Measurements from ENCODE around the gene ADAMTS19. TPM values are rescaled to one million over a fixed set of nuclear protein-coding genes. Genes with fewer than 3 reads are reported as not detected.

The ADAMTS19 gene
- total RNA-seq, 1 experiment from 2014 or later: 20.3 TPM

GRCh38 chr5:129617206-129617605, 157.1 kb downstream of the ADAMTS19 start:
- H3K4ac ChIP-seq (ENCODE audit: low read depth, low read length): no peak overlapping the region
- H3K4me3 Mint-ChIP-seq: no peak overlapping the region
- DNase-seq: no peak
- H3K27me3 ChIP-seq (ENCODE audit: insufficient read depth, low read length): no peaks in the 10 kb centered on the region
- no CpG with 5 or more reads among the region's 1 CpG for WGBS (ENCODE audit: extremely low coverage, insufficient read length, low lambda C conversion rate)
- H3T11ph ChIP-seq (ENCODE audit: low read length): no peak overlapping the region
- H3K9me3 ChIP-seq (ENCODE audit: control insufficient read depth, low read depth, low read length): no peaks in the 10 kb centered on the region
- no peak overlapping the region for H2AFZ ChIP-seq (ENCODE audit: low read length)
- no peaks in the 10 kb centered on the region for H3K79me1 ChIP-seq (ENCODE audit: insufficient read depth, low read depth, low read length, poor library complexity, severe bottlenecking)
- H2BK120ac ChIP-seq (ENCODE audit: low read depth, low read length, poor library complexity, severe bottlenecking): no peak overlapping the region
- no peak overlapping the region for H3K14ac ChIP-seq (ENCODE audit: insufficient read depth, low read length)
- no peak overlapping the region for H2BK12ac ChIP-seq (ENCODE audit: insufficient read length, low read depth, low read length)
- no peaks in the 10 kb centered on the region for H4K20me1 ChIP-seq (ENCODE audit: control insufficient read depth, insufficient read depth, insufficient read length)
- no peak overlapping the region for H2BK5ac ChIP-seq (ENCODE audit: insufficient read length, low read length)
- no peak overlapping the region for H3K18ac ChIP-seq (ENCODE audit: insufficient read length, low read depth, low read length)
- H4K5ac ChIP-seq (ENCODE audit: insufficient read length, low read depth, low read length): no peak overlapping the region
- no peak overlapping the region for H3K56ac ChIP-seq (ENCODE audit: insufficient read length, low read depth, low read length)
- H3K36me3 Mint-ChIP-seq (ENCODE audit: insufficient read depth in 1 of 3, low read depth in 3 of 3): peaks cover 7 to 14% (median 8%) of the 10 kb centered on the region in 3 experiments; a peak in 6 of 7 replicates
- no peaks in the 10 kb centered on the region for H3K27me3 Mint-ChIP-seq (ENCODE audit: low read depth)
- H3K4me1 ChIP-seq (ENCODE audit: insufficient read depth, low read length): no peaks in the 10 kb centered on the region
- no peak overlapping the region for H2BK20ac ChIP-seq (ENCODE audit: low read depth, low read length, poor library complexity, severe bottlenecking)
- no peaks in the 10 kb centered on the region for H3K79me2 ChIP-seq (ENCODE audit: insufficient read depth, low read length)
- H3K9ac ChIP-seq (ENCODE audit: extremely low read depth, insufficient read length, low read length): no peak overlapping the region
- no peaks in the 10 kb centered on the region for H3K4me1 Mint-ChIP-seq
- no peaks in the 10 kb centered on the region for H3K9me3 Mint-ChIP-seq
- H4K91ac ChIP-seq (ENCODE audit: insufficient read length, low read depth, low read length): no peak overlapping the region
- no peaks in the 10 kb centered on the region for H3K23me2 ChIP-seq (ENCODE audit: insufficient read length, low read depth, low read length, poor library complexity, severe bottlenecking)
- no peak overlapping the region for H2BK15ac ChIP-seq (ENCODE audit: low read depth, low read length)
- H3K27ac ChIP-seq (ENCODE audit: insufficient read length, low read depth, low read length): no peak overlapping the region
- H3K27ac Mint-ChIP-seq: no peak overlapping the region
- TF ChIP-seq, protein P1, sequence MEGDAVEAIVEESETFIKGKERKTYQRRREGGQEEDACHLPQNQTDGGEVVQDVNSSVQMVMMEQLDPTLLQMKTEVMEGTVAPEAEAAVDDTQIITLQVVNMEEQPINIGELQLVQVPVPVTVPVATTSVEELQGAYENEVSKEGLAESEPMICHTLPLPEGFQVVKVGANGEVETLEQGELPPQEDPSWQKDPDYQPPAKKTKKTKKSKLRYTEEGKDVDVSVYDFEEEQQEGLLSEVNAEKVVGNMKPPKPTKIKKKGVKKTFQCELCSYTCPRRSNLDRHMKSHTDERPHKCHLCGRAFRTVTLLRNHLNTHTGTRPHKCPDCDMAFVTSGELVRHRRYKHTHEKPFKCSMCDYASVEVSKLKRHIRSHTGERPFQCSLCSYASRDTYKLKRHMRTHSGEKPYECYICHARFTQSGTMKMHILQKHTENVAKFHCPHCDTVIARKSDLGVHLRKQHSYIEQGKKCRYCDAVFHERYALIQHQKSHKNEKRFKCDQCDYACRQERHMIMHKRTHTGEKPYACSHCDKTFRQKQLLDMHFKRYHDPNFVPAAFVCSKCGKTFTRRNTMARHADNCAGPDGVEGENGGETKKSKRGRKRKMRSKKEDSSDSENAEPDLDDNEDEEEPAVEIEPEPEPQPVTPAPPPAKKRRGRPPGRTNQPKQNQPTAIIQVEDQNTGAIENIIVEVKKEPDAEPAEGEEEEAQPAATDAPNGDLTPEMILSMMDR (conservative IDR thresholded peaks at IDR 0.05): no peak
- H2AK5ac ChIP-seq (ENCODE audit: insufficient read length, low read length): no peak overlapping the region
- no peak overlapping the region for H4K8ac ChIP-seq (replicated peaks; ENCODE audit: insufficient read length, low read depth, low read length)
- H3K4me2 ChIP-seq (ENCODE audit: insufficient read depth, insufficient read length, low read length): no peak overlapping the region
- no peak overlapping the region for H3K23ac ChIP-seq (ENCODE audit: insufficient read length, low read depth, low read length)
